ENCODE data around the gene COLQ. TPM values are rescaled to one million over a fixed set of nuclear protein-coding genes. Genes with fewer than 3 reads are reported as not detected.

COLQ gene
- total RNA-seq: 2.5 TPM

DNA sequence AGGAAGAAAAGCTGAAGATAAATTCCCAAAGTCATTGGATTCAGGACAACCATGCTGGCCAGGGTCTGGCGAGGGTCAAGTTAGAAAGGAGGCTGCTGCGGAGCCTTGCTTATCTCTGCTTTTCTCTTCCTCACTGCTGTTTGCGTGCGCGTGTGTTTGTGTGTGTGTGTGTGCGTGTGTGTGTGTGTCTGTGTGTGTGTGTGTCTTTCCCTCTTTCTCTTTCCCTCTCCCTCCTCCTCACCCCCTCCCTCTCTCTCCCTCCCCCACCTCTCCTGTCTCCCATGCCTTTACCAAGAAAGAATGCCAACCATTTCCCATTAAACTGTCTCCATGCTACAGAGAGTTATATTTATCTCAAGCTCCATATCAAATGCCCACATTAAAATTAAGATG lies at the start of gene COLQ:
TSS of gene COLQ (minus strand) at position 134 of the 393 bp plus-strand sequence. CDS start at position 53, 81 bp downstream.

DNA sequence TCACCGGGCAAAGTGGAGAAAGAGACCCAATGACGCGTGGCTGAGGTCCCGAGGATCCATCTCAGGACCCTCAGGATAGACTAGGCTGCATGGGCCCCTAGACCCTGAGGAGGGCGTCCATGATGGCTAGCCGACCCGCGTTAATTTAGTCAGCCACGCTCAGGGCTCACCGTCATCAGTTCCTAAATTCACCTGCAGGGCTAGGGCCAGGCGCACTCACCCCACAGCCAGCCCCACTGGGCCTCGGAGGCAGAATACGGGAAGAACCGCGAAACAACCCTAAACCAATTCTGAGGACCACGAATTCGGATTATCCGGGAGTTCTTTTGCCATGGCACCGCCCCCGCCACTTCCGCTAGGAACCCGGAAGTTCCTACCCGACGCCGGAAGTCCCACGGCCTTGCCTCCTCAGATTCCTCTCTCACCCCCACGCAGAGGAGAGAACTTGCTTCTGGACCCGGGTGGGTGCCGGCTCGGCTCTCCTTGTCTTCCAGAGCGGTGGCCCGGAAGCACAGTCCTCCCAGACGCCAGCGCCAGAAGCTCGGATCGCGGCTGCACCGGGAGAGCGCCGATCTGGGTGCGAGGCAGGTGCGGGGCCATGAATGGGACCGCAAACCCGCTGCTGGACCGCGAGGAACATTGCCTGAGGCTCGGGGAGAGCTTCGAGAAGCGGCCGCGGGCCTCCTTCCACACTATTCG lies 94.2 kb downstream of the COLQ start, which contains the start of the genes EAF1 and METTL6:
TSS of gene EAF1 (plus strand) at position 417 of the 699 bp plus-strand sequence. CDS start at position 599, 182 bp downstream.
TSS of gene METTL6 (minus strand) at position 363 of the 699 bp plus-strand sequence. CDS start 1,033 bp downstream, outside the sequence.

Small RNA genes within 50 kb of the gene (small RNA-seq; reads per million reads assigned to genes)
- gene MIR4270 (not detected), gene RN7SL110P (not detected), gene RNU6-1024P (not detected)

Other genes starting within 250 kb of the COLQ start
- gene SH3BP5, start 189.1 kb downstream of the COLQ start, total RNA-seq: 69.0 TPM
- gene METTL6, start 94.2 kb downstream of the COLQ start, total RNA-seq: 82.4 TPM
- gene EAF1, start 94.1 kb downstream of the COLQ start, total RNA-seq: 42.9 TPM
- 31.1 TPM for gene HACL1, start 79.9 kb upstream of the COLQ start, total RNA-seq
- 19.6 TPM for gene BTD, start 80.0 kb upstream of the COLQ start, total RNA-seq

Data from diencephalon (tissue), 1 donor.